Measurements from ENCODE around the gene USP19. TPM values are rescaled to one million over a fixed set of nuclear protein-coding genes. Genes with fewer than 3 reads are reported as not detected.

USP19 gene
- total RNA-seq, 1 experiment from 2014 or later, result 73.3 TPM

DNA sequence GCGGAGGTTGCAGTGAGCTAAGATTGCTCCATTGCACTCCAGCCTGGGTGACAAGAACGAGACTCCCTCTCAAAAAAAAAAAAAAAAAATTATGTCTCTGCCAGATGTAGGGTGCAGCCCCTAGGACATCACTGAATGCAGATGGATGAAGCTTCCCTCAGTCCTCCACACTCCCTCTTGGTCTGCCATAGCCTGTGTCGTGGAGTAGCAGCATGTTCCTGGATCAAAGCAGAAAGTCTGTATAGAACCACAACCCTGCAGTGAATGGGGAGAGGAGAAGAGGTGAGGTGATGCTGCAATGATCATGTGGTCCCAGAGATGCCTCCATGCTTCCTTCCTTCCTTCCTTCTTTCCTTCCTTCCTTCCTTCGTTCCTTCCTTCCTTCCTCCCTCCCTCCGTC is 27.5 kb upstream of the USP19 start:
- Mint-ChIP-seq H3K27me3 (ENCODE audit: low read depth) (peaks cover 55% of the 10 kb centered on the region), H3K4me3 (no peak overlapping the region), H3K4me1 (peaks cover 4% of the 10 kb centered on the region; the same call in 1 of the 2 replicates), H3K36me3 (peaks cover under 1% of the 10 kb centered on the region; the same call in 1 of the 2 replicates), H3K9me3 (peaks cover 3% of the 10 kb centered on the region), H3K27ac (no peak overlapping the region)
- TF ChIP-seq, protein P1, sequence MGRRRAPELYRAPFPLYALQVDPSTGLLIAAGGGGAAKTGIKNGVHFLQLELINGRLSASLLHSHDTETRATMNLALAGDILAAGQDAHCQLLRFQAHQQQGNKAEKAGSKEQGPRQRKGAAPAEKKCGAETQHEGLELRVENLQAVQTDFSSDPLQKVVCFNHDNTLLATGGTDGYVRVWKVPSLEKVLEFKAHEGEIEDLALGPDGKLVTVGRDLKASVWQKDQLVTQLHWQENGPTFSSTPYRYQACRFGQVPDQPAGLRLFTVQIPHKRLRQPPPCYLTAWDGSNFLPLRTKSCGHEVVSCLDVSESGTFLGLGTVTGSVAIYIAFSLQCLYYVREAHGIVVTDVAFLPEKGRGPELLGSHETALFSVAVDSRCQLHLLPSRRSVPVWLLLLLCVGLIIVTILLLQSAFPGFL (CRISPR knock-in tag; IDR thresholded peaks at IDR 0.05; ENCODE audit: borderline replicate concordance), result no peak
- TF ChIP-seq ZBTB21 (CRISPR knock-in tag; IDR thresholded peaks at IDR 0.05; ENCODE audit: borderline replicate concordance), result no peak
- no peak for TF ChIP-seq NR2C2 (CRISPR knock-in tag; IDR thresholded peaks at IDR 0.05)
- no peak for TF ChIP-seq ZNF232 (CRISPR knock-in tag; IDR thresholded peaks at IDR 0.05)
- CTCF ChIA-PET, result interaction anchor here (0.5 to 1.1 kb wide), 3 partner anchors 23 to 277 kb away, joined by 3 to 5 read pairs (median 3); partner anchors contain the start of gene KLHDC8B
- ATAC-seq, result no peak
- POLR2A ChIA-PET, result no interaction called here
- no peak for DNase-seq (ENCODE audit: low spot score)

DNA sequence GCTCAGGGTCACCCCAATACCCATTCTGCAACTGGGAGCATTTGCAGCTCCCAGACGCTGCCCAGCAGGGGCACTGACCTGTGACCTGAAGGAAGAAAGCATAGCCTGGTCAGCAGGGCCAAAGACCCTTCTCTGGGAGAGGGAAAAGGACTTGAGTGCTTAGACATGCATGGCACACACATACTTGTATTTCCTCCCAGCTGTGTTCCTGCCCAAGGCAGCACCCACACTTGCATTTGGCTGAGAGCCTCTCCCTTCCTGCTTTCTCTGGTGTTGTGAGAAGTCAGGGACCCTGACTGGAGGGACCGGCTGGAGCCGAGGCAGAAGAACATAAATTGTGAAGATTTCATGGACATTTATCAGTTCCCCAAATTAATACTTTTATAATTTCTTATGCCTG is 19.5 kb upstream of the USP19 start:
- no peak for TF ChIP-seq IRF2 (CRISPR knock-in tag; IDR thresholded peaks at IDR 0.05; ENCODE audit: borderline replicate concordance, low read depth)
- no peak for TF ChIP-seq ZNF416 (CRISPR knock-in tag; IDR thresholded peaks at IDR 0.05)
- TF ChIP-seq NR3C1 (CRISPR knock-in tag; conservative IDR thresholded peaks at IDR 0.05; ENCODE audit: low read depth), result no peak
- no peak for TF ChIP-seq KAT7 (CRISPR knock-in tag; IDR thresholded peaks at IDR 0.05; ENCODE audit: borderline replicate concordance)
- TF ChIP-seq, protein P2, sequence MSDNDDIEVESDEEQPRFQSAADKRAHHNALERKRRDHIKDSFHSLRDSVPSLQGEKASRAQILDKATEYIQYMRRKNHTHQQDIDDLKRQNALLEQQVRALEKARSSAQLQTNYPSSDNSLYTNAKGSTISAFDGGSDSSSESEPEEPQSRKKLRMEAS (CRISPR knock-in tag; IDR thresholded peaks at IDR 0.05), result no peak
- TF ChIP-seq ATF1 (CRISPR knock-in tag; IDR thresholded peaks at IDR 0.05), result no peak
- no peak for TF ChIP-seq NFATC4 (CRISPR knock-in tag; IDR thresholded peaks at IDR 0.05)
- TF ChIP-seq JUN (CRISPR knock-in tag; IDR thresholded peaks at IDR 0.05), result no peak
- TF ChIP-seq MYBL2 (CRISPR knock-in tag; IDR thresholded peaks at IDR 0.05), result no peak
- TF ChIP-seq GRHL2 (CRISPR knock-in tag; IDR thresholded peaks at IDR 0.05; ENCODE audit: insufficient replicate concordance, severe bottlenecking), result no peak
- TF ChIP-seq PRRX2 (CRISPR knock-in tag; IDR thresholded peaks at IDR 0.05), result no peak
- CTCF ChIA-PET, result no interaction called here
- peaks cover 51% of the 10 kb centered on the region for H3K27me3 Mint-ChIP-seq (ENCODE audit: low read depth)
- no peak for DNase-seq (ENCODE audit: low spot score)
- H3K27ac Mint-ChIP-seq, result no peak overlapping the region
- ATAC-seq, result no peak
- no peaks in the 10 kb centered on the region for H3K4me1 Mint-ChIP-seq
- H3K36me3 Mint-ChIP-seq, result peaks cover 22% of the 10 kb centered on the region
- H3K4me3 Mint-ChIP-seq, result no peak overlapping the region
- peaks cover 34% of the 10 kb centered on the region for H3K9me3 Mint-ChIP-seq
- POLR2A ChIA-PET, result no interaction called here

DNA sequence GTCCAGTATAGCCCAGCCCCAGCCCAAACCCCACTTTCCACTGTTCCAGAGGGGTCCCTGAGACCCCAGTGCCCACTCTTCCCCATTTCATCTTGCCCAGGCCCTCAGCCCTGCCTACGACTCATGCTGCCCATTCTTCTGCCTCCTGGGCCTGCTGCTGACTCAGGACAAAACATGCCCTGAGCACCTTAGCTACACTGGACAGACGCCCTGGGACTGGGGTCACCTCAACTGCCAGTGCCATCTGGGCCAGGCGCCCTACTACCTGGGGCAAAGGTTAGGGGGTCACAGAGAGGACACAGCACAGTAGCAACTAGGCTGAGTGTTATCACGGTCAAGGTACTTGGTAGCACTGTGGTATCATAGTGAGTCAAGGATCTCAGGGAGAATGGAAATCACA is 14.9 kb upstream of the USP19 start:
- Mint-ChIP-seq H3K4me3 (no peak overlapping the region), H3K27me3 (ENCODE audit: low read depth) (peaks cover 19% of the 10 kb centered on the region), H3K36me3 (peaks cover 2% of the 10 kb centered on the region; the same call in 1 of the 2 replicates), H3K9me3 (peaks cover 6% of the 10 kb centered on the region), H3K27ac (no peak overlapping the region), H3K4me1 (peaks cover 12% of the 10 kb centered on the region)
- DNase-seq (ENCODE audit: low spot score), result no peak
- ATAC-seq, result no peak
- POLR2A ChIA-PET, result no interaction called here
- CTCF ChIA-PET, result interaction anchor here (1.2 kb wide), 1 partner anchor 36 kb away, joined by 7 read pairs; the partner anchor contains the start of gene KLHDC8B
- TF ChIP-seq GTF2I (CRISPR knock-in tag; conservative IDR thresholded peaks at IDR 0.05) (no peak), TCF7 (CRISPR knock-in tag; IDR thresholded peaks at IDR 0.05; ENCODE audit: low read depth) (no peak), ELF4 (CRISPR knock-in tag; IDR thresholded peaks at IDR 0.05; ENCODE audit: low read depth) (no peak), HMGA2 (CRISPR knock-in tag; IDR thresholded peaks at IDR 0.05) (no peak), TEAD4 (CRISPR knock-in tag; IDR thresholded peaks at IDR 0.05) (no peak), KAT7 (CRISPR knock-in tag; IDR thresholded peaks at IDR 0.05; ENCODE audit: borderline replicate concordance) (no peak), JUN (CRISPR knock-in tag; IDR thresholded peaks at IDR 0.05) (no peak)
- TF ChIP-seq, protein P3, sequence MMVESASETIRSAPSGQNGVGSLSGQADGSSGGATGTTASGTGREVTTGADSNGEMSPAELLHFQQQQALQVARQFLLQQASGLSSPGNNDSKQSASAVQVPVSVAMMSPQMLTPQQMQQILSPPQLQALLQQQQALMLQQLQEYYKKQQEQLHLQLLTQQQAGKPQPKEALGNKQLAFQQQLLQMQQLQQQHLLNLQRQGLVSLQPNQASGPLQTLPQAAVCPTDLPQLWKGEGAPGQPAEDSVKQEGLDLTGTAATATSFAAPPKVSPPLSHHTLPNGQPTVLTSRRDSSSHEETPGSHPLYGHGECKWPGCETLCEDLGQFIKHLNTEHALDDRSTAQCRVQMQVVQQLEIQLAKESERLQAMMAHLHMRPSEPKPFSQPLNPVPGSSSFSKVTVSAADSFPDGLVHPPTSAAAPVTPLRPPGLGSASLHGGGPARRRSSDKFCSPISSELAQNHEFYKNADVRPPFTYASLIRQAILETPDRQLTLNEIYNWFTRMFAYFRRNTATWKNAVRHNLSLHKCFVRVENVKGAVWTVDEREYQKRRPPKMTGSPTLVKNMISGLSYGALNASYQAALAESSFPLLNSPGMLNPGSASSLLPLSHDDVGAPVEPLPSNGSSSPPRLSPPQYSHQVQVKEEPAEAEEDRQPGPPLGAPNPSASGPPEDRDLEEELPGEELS (CRISPR knock-in tag; IDR thresholded peaks at IDR 0.05), result no peak
- TF ChIP-seq, protein P4, sequence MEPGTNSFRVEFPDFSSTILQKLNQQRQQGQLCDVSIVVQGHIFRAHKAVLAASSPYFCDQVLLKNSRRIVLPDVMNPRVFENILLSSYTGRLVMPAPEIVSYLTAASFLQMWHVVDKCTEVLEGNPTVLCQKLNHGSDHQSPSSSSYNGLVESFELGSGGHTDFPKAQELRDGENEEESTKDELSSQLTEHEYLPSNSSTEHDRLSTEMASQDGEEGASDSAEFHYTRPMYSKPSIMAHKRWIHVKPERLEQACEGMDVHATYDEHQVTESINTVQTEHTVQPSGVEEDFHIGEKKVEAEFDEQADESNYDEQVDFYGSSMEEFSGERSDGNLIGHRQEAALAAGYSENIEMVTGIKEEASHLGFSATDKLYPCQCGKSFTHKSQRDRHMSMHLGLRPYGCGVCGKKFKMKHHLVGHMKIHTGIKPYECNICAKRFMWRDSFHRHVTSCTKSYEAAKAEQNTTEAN (CRISPR knock-in tag; IDR thresholded peaks at IDR 0.05), result no peak
- TF ChIP-seq, protein P5, sequence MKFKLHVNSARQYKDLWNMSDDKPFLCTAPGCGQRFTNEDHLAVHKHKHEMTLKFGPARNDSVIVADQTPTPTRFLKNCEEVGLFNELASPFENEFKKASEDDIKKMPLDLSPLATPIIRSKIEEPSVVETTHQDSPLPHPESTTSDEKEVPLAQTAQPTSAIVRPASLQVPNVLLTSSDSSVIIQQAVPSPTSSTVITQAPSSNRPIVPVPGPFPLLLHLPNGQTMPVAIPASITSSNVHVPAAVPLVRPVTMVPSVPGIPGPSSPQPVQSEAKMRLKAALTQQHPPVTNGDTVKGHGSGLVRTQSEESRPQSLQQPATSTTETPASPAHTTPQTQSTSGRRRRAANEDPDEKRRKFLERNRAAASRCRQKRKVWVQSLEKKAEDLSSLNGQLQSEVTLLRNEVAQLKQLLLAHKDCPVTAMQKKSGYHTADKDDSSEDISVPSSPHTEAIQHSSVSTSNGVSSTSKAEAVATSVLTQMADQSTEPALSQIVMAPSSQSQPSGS (CRISPR knock-in tag; IDR thresholded peaks at IDR 0.05; ENCODE audit: borderline replicate concordance, low read depth), result no peak
- TF ChIP-seq, protein P6, sequence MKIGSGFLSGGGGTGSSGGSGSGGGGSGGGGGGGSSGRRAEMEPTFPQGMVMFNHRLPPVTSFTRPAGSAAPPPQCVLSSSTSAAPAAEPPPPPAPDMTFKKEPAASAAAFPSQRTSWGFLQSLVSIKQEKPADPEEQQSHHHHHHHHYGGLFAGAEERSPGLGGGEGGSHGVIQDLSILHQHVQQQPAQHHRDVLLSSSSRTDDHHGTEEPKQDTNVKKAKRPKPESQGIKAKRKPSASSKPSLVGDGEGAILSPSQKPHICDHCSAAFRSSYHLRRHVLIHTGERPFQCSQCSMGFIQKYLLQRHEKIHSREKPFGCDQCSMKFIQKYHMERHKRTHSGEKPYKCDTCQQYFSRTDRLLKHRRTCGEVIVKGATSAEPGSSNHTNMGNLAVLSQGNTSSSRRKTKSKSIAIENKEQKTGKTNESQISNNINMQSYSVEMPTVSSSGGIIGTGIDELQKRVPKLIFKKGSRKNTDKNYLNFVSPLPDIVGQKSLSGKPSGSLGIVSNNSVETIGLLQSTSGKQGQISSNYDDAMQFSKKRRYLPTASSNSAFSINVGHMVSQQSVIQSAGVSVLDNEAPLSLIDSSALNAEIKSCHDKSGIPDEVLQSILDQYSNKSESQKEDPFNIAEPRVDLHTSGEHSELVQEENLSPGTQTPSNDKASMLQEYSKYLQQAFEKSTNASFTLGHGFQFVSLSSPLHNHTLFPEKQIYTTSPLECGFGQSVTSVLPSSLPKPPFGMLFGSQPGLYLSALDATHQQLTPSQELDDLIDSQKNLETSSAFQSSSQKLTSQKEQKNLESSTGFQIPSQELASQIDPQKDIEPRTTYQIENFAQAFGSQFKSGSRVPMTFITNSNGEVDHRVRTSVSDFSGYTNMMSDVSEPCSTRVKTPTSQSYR (CRISPR knock-in tag; IDR thresholded peaks at IDR 0.05), result no peak
